DND-41 (cell line): ENCODE measurements around the gene VSIG10.

Experiments used
- CTCF ChIP-seq: IDR thresholded peaks from 2 replicates; pipeline ENCODE4 v1.5.1; 2012; ENCODE audit warnings: borderline replicate concordance, low read length, moderate library complexity, mild to moderate bottlenecking; ENCODE audit not compliant: poor library complexity, severe bottlenecking; ENCODE audit errors: extremely low read depth
- EZH2 ChIP-seq: IDR thresholded peaks from 3 replicates; pipeline ENCODE4 v1.6.1; 2012; ENCODE audit warnings: borderline replicate concordance, low read depth, mild to moderate bottlenecking, moderate library complexity, low read length, inconsistent platforms; ENCODE audit not compliant: severe bottlenecking

GRCh38 chr12:118029166-118029565 is 74.6 kb downstream of the VSIG10 start:
- TF ChIP-seq CTCF (no peak), EZH2 (no peak)
